ENCODE results near the gene HNRNPL.
A peak's percentile ranks its signal among the peaks of the same experiment; 100 is the strongest.
"Not testable (repeated sequence)": the region's sequence is repeated elsewhere in the genome, so short reads cannot be mapped to it uniquely, and the experiment has no call there.

Gene HNRNPL

DNA sequence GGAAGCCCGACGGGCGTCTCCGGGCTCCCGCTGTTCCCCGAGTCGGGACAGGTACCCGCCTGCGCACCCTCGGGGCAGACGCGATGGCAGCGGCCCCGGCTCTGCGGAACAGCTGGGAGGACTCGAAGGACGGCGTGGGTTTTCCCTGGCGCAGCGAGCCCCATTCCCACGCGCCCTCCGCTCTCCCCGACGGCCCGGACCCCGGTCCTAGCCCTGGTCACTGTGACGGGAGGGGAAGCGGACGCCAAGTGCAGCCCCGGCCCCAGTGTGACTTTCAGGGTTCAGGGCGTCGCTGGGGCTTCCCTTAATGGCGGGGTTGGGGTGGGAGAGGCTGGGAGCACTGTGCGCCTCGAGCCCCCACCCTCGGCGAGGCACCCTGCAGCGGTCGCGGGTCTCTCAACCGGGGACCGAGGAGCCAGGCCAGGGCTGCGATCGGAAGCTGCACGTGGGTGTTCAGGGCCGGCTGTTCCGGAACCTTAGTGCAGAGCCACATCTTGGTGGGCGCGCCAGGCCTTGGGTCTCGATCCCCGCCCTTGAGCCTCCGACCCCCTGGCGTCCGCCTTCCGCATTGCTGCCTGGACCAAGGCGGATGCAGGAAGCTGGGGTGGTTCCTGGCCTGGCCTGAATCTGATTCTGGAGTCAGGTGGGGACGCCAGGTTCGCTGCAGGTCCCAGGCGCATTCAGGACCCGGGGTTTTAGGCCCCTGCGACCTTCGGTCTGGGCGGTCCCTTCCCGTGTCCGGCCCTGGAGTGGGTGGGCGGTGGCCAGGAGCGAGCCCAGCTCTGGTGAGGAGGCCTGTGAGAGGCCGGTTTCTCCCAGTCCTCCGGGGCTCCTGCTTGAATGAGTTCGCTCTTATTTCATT lies 57.3 kb downstream of the HNRNPL start:
- FAIRE-seq (peak; percentile 85), DNase-seq (ENCODE audit: insufficient read length, low spot score) (no peak)
- no peak for TF ChIP-seq POLR2AphosphoS5 (IDR thresholded peaks at IDR 0.05; ENCODE audit: low read depth, low read length)
- no peak for TF ChIP-seq TAF1 (IDR thresholded peaks at IDR 0.05; ENCODE audit: low read depth, low read length)
- TF ChIP-seq SPI1 (IDR thresholded peaks at IDR 0.05; ENCODE audit: low read depth, low read length) = no peak
- no peak for TF ChIP-seq POLR2A (IDR thresholded peaks at IDR 0.05; ENCODE audit: low read depth, low read length)

DNA sequence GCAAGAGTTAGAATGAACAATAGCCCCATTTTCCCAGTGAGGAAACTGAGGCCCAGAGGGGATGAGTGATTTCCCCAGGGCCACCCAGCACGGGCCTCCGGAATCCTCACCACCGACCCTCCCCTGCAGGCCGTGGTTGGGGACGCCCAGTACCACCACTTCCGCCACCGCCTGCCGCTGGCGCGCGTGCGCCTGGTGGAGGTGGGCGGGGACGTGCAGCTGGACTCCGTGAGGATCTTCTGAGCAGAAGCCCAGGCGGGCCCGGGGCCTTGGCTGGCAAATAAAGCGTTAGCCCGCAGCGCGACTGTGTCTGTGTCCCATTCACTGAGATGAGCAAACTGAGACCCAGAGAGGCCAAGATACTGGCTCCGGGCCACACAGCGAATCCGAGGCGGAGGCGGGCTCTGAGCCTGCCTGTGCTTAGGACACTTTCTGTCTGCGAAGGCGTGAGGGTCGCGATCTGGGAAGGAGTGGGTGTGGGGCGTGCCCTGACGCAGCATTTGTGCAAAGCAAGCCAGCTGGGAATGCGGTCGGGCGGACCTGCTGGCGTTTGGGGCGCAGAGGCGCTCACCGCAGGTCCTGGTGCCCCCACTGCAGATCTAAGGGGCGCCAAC lies 58.2 kb downstream of the HNRNPL start:
- DNase-seq (ENCODE audit: insufficient read length, low spot score) = not testable (repeated sequence)
- peak; percentile 100 for FAIRE-seq

- FAIRE-seq; DNase-seq (ENCODE audit: insufficient read length, low spot score): not testable (repeated sequence)
These were observed 59.0 kb downstream of the HNRNPL start for GRCh38 chr19:38790507-38791403.

DNA sequence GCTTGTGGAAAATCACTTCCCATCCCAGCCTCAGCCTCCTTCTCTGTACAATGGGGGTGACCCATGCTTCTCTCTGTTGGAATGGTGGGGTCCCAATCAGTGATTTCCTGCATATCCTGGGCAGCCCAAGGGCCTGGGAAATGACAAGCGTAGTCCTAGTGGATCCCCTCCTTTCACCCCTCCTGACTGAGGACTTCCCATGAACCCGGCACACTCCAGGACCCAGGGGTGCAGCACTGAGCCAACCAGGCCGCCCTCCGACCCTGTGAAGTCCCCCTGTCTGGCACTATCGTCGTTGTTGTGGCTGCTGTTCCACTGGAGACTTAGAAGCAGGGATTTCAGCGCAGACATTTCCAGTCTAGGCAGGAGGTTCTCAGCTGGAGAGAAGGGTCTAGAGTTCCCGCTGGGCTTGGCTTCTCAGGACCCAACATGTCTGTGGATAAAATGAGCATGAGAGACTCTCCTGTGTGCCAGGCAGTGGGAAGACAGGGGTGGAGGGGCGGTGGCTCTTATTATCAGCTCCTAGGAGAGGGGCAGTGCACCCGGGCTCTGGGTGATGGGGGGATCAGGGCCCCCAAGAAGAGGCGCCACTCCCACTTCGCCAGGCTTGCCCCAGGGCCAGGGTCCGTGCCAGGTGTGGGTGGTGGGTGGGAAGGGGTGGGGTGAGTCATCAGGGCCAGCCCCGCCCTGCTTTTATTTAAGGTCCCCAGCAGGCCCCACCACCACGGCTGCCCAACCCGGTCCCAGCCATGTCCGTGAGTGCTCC lies 61.1 kb downstream of the HNRNPL start, which contains the start of gene LGALS7B:
Gene LGALS7B, plus strand, starts transcription at position 723 of the 766 bp plus-strand sequence. Its CDS starts 27 bp downstream, at position 750.
- FAIRE-seq (no peak), DNase-seq (ENCODE audit: insufficient read length, low spot score) (no peak)
- TF ChIP-seq PAX5 (IDR thresholded peaks at IDR 0.05; ENCODE audit: insufficient read depth, low read length, severe bottlenecking) (no peak), TAF1 (IDR thresholded peaks at IDR 0.05; ENCODE audit: low read depth, low read length) (no peak), POU2F2 (IDR thresholded peaks at IDR 0.05; ENCODE audit: low read depth, low read length) (no peak), SPI1 (IDR thresholded peaks at IDR 0.05; ENCODE audit: low read depth, low read length) (no peak), POLR2A (IDR thresholded peaks at IDR 0.05; ENCODE audit: low read depth, low read length) (no peak), POLR2AphosphoS5 (IDR thresholded peaks at IDR 0.05; ENCODE audit: low read depth, low read length) (no peak)

GRCh38 chr19:38786572-38787265 lies 63.1 kb downstream of the HNRNPL start:
- TF ChIP-seq TAF1 (IDR thresholded peaks at IDR 0.05; ENCODE audit: low read depth, low read length) = no peak
- no peak for TF ChIP-seq PAX5 (IDR thresholded peaks at IDR 0.05; ENCODE audit: insufficient read depth, low read length, severe bottlenecking)
- TF ChIP-seq POU2F2 (IDR thresholded peaks at IDR 0.05; ENCODE audit: low read depth, low read length) = no peak
- TF ChIP-seq POLR2A (IDR thresholded peaks at IDR 0.05; ENCODE audit: low read depth, low read length) = no peak
- no peak for TF ChIP-seq POLR2AphosphoS5 (IDR thresholded peaks at IDR 0.05; ENCODE audit: low read depth, low read length)
- no peak for TF ChIP-seq SPI1 (IDR thresholded peaks at IDR 0.05; ENCODE audit: low read depth, low read length)
- FAIRE-seq = no peak
- no peak for DNase-seq (ENCODE audit: insufficient read length, low spot score)

All from GM12891 (cell line).